H9 (cell line): Measurements from ENCODE around the gene KDR. TPM values are rescaled to one million over a fixed set of nuclear protein-coding genes. Genes with fewer than 3 reads are reported as not detected.

Experiments
- DNase-seq: peaks from one replicate; pipeline ENCODE4 v3.0.0-alpha.2; 2017
- H2AFZ ChIP-seq: one replicate; pipeline ENCODE4 v1.6.1; 2013; ENCODE audit warnings: mild to moderate bottlenecking, low read length, control low read depth, moderate library complexity
- H2AK5ac ChIP-seq: 2 replicates; pipeline ENCODE4 v1.6.1; 2013; ENCODE audit warnings: low read length, control low read depth, mixed read lengths; ENCODE audit not compliant: insufficient read length
- H2BK120ac ChIP-seq: one replicate; pipeline ENCODE4 v1.6.1; 2013; ENCODE audit warnings: low read depth, mild to moderate bottlenecking, low read length, control low read depth, inconsistent platforms; ENCODE audit not compliant: poor library complexity, severe bottlenecking
- H2BK12ac ChIP-seq: 2 replicates; pipeline ENCODE4 v1.6.1; 2013; ENCODE audit warnings: low read length, control low read depth, mixed read lengths, low read depth; ENCODE audit not compliant: insufficient read length
- H2BK15ac ChIP-seq: 2 replicates; pipeline ENCODE4 v1.6.1; 2013; ENCODE audit warnings: low read depth, low read length, control low read depth
- H2BK20ac ChIP-seq: one replicate; pipeline ENCODE4 v1.6.1; 2013; ENCODE audit warnings: low read depth, mild to moderate bottlenecking, low read length, control low read depth, inconsistent platforms; ENCODE audit not compliant: poor library complexity, severe bottlenecking
- H2BK5ac ChIP-seq: 2 replicates; pipeline ENCODE4 v1.6.1; 2013; ENCODE audit warnings: low read length, control low read depth, mixed read lengths; ENCODE audit not compliant: insufficient read length
- H3K14ac ChIP-seq: 2 replicates; pipeline ENCODE4 v1.6.1; 2013; ENCODE audit warnings: low read length, control low read depth; ENCODE audit not compliant: insufficient read depth
- H3K18ac ChIP-seq: 2 replicates; pipeline ENCODE4 v1.6.1; 2013; ENCODE audit warnings: low read depth, mild to moderate bottlenecking, mixed read lengths, low read length, control low read depth; ENCODE audit not compliant: insufficient read length
- H3K23ac ChIP-seq: 2 replicates; pipeline ENCODE4 v1.6.1; 2013; ENCODE audit warnings: low read length, control low read depth, mixed read lengths, low read depth; ENCODE audit not compliant: insufficient read length
- H3K23me2 ChIP-seq: 2 replicates; pipeline ENCODE4 v1.6.1; 2013; ENCODE audit warnings: low read depth, mild to moderate bottlenecking, mixed read lengths, low read length, control low read depth; ENCODE audit not compliant: insufficient read length, poor library complexity, severe bottlenecking
- H3K27ac ChIP-seq: 2 replicates; pipeline ENCODE4 v1.5.1; 2013; ENCODE audit warnings: low read length, control low read depth, mixed read lengths, low read depth; ENCODE audit not compliant: insufficient read length
- H3K27me3 ChIP-seq: 2 replicates; pipeline ENCODE4 v1.6.1; 2013; ENCODE audit warnings: low read length, control low read depth, inconsistent platforms; ENCODE audit not compliant: insufficient read depth
- H3K4ac ChIP-seq: 2 replicates; pipeline ENCODE4 v1.6.1; 2013; ENCODE audit warnings: low read depth, mild to moderate bottlenecking, control low read depth, inconsistent platforms, low read length, moderate library complexity
- H3K4me1 ChIP-seq: 2 replicates; pipeline ENCODE4 v1.6.1; 2013; ENCODE audit warnings: low read length, control low read depth, inconsistent platforms; ENCODE audit not compliant: insufficient read depth
- H3K4me2 ChIP-seq: 2 replicates; pipeline ENCODE4 v1.6.1; 2013; ENCODE audit warnings: low read length, control low read depth, mixed read lengths; ENCODE audit not compliant: insufficient read length, insufficient read depth
- H3K56ac ChIP-seq: 2 replicates; pipeline ENCODE4 v1.6.1; 2013; ENCODE audit warnings: low read depth, mild to moderate bottlenecking, mixed read lengths, low read length, control low read depth; ENCODE audit not compliant: insufficient read length
- H3K79me1 ChIP-seq: 2 replicates; pipeline ENCODE4 v1.6.1; 2013; ENCODE audit warnings: low read depth, mild to moderate bottlenecking, moderate library complexity, low read length, control low read depth, inconsistent platforms; ENCODE audit not compliant: insufficient read depth, poor library complexity, severe bottlenecking
- H3K79me2 ChIP-seq: 2 replicates; pipeline ENCODE4 v1.6.1; 2013; ENCODE audit warnings: low read length, control low read depth, inconsistent platforms; ENCODE audit not compliant: insufficient read depth
- H3K9ac ChIP-seq: 2 replicates; pipeline ENCODE4 v1.6.1; 2013; ENCODE audit warnings: low read length, control low read depth, mixed read lengths; ENCODE audit not compliant: insufficient read length; ENCODE audit errors: extremely low read depth
- H3K9me3 ChIP-seq: one replicate; pipeline ENCODE4 v1.6.1; 2013; ENCODE audit warnings: low read depth, low read length, inconsistent platforms; ENCODE audit not compliant: control insufficient read depth
- H3T11ph ChIP-seq: one replicate; pipeline ENCODE4 v1.6.1; 2013; ENCODE audit warnings: mild to moderate bottlenecking, low read length, control low read depth, inconsistent platforms
- H4K20me1 ChIP-seq: one replicate; pipeline ENCODE4 v1.6.1; 2013; ENCODE audit not compliant: control insufficient read depth, insufficient read length, insufficient read depth
- H4K5ac ChIP-seq: 2 replicates; pipeline ENCODE4 v1.6.1; 2013; ENCODE audit warnings: low read depth, mild to moderate bottlenecking, mixed read lengths, low read length, control low read depth; ENCODE audit not compliant: insufficient read length
- H4K8ac ChIP-seq: replicated peaks from 2 replicates; pipeline ENCODE4 v1.6.1; 2013; ENCODE audit warnings: low read length, control low read depth, mixed read lengths, low read depth; ENCODE audit not compliant: insufficient read length
- H4K91ac ChIP-seq: 2 replicates; pipeline ENCODE4 v1.6.1; 2013; ENCODE audit warnings: low read depth, mild to moderate bottlenecking, moderate library complexity, mixed read lengths, low read length, control low read depth; ENCODE audit not compliant: insufficient read length
- H3K27ac Mint-ChIP-seq, 3 experiments: 2 replicates in 2 of 3; 3 replicates in 1 of 3; pipeline ENCODE4 v1.8.0; 2020 to 2021; ENCODE audit warnings: mixed read lengths in 3 of 3, mild to moderate bottlenecking in 1 of 3, moderate library complexity in 1 of 3
- H3K27me3 Mint-ChIP-seq: 2 replicates; pipeline ENCODE4 v1.8.0; 2021; ENCODE audit warnings: low read depth, mild to moderate bottlenecking, moderate library complexity, mixed read lengths
- H3K36me3 Mint-ChIP-seq, 3 experiments: 2 replicates in 2 of 3; 3 replicates in 1 of 3; pipeline ENCODE4 v1.8.0; 2020 to 2021; ENCODE audit warnings: low read depth in 3 of 3, mixed read lengths in 3 of 3; ENCODE audit not compliant: insufficient read depth in 1 of 3
- H3K4me1 Mint-ChIP-seq, 2 experiments: 2 replicates each; pipeline ENCODE4 v1.8.0; 2020; ENCODE audit warnings: mixed read lengths in 2 of 2
- H3K4me3 Mint-ChIP-seq, 2 experiments: 2 replicates in 1 of 2; 3 replicates in 1 of 2; pipeline ENCODE4 v1.8.0; 2020 to 2021; ENCODE audit warnings: mild to moderate bottlenecking in 2 of 2, mixed read lengths in 2 of 2, moderate library complexity in 1 of 2
- H3K9me3 Mint-ChIP-seq, 2 experiments: 2 replicates in 1 of 2; 3 replicates in 1 of 2; pipeline ENCODE4 v1.8.0; 2020; ENCODE audit warnings: mild to moderate bottlenecking in 2 of 2, mixed read lengths in 2 of 2, moderate library complexity in 1 of 2
- CTCF ChIP-seq: fragments of 200-600 bp; sonication (generic); conservative IDR thresholded peaks from 3 replicates; pipeline ENCODE4 v1.8.0; 2021; ENCODE audit warnings: antibody characterized with exemption, mild to moderate bottlenecking
- WGBS: extraction: QIAGEN DNeasy Blood & Tissue Kit; methylation state at CpG from one replicate; pipeline ENCODE4 v1.1.7; 2013; ENCODE audit warnings: missing lambda C conversion rate, low lambda C conversion rate, mixed read lengths; ENCODE audit not compliant: insufficient read length; ENCODE audit errors: extremely low coverage; 5-methylcytosine and 5-hydroxymethylcytosine counted together
- total RNA-seq: library from RNA; stranded (reverse); gene quantifications from 2 replicates; pipeline ENCODE4 v1.2.1, GENCODE V29; 2021

KDR gene
- total RNA-seq, 1 experiment from 2014 or later, result 51.4 TPM

GRCh38 chr4:55029821-55030503 is 95.4 kb downstream of the KDR start:
- no peak overlapping the region for H4K8ac ChIP-seq
- no peaks in the 10 kb centered on the region for H3K9me3 ChIP-seq
- H3K23me2 ChIP-seq, result no peaks in the 10 kb centered on the region
- H3K79me2 ChIP-seq, result no peaks in the 10 kb centered on the region
- H4K5ac ChIP-seq, result no peak overlapping the region
- H3K4me1 Mint-ChIP-seq, result peaks cover 30 to 35% of the 10 kb centered on the region in 2 experiments
- H2BK12ac ChIP-seq, result no peak overlapping the region
- no peaks in the 10 kb centered on the region for H3K27me3 ChIP-seq
- no peak overlapping the region for H3K23ac ChIP-seq
- WGBS, result no CpG with 5 or more reads among the region's 5 CpGs
- no peaks in the 10 kb centered on the region for H3K27me3 Mint-ChIP-seq
- no peak for TF ChIP-seq CTCF
- H3K79me1 ChIP-seq, result no peaks in the 10 kb centered on the region
- no peak overlapping the region for H3K4me3 Mint-ChIP-seq
- no peak overlapping the region for H3K56ac ChIP-seq
- no peak overlapping the region for H2BK120ac ChIP-seq
- H3K27ac Mint-ChIP-seq, result peak overlapping the region in 2 of 3 experiments; percentile 26 to 76; a peak in 1 of 7 replicates
- H3K27ac ChIP-seq, result no peak overlapping the region
- no peak overlapping the region for H3K4me2 ChIP-seq
- H3K36me3 Mint-ChIP-seq, result no peaks in the 10 kb centered on the region
- H3T11ph ChIP-seq, result no peak overlapping the region
- no peak overlapping the region for H2AK5ac ChIP-seq
- no peak for DNase-seq
- no peak overlapping the region for H3K14ac ChIP-seq
- H3K9me3 Mint-ChIP-seq, result no peaks in the 10 kb centered on the region
- no peak overlapping the region for H2BK5ac ChIP-seq
- no peak overlapping the region for H2BK20ac ChIP-seq
- no peak overlapping the region for H3K4ac ChIP-seq
- H3K18ac ChIP-seq, result no peak overlapping the region
- no peak overlapping the region for H2AFZ ChIP-seq
- no peak overlapping the region for H4K91ac ChIP-seq
- H3K9ac ChIP-seq, result no peak overlapping the region
- H4K20me1 ChIP-seq, result no peaks in the 10 kb centered on the region
- H3K4me1 ChIP-seq, result no peaks in the 10 kb centered on the region
- no peak overlapping the region for H2BK15ac ChIP-seq
